OCI-LY1 (cell line): Measurements from ENCODE around the gene OVOL3.
"Not testable (repeated sequence)": the region's sequence is repeated elsewhere in the genome, so short reads cannot be mapped to it uniquely, and the experiment has no call there.

ENCODE experiments used
- H2AFZ ChIP-seq: fragments of 200-600 bp; sonication (generic), shearing (Covaris generic); 2 replicates; pipeline ENCODE4 v1.6.0; 2014; ENCODE audit warnings: antibody characterized with exemption, mild to moderate bottlenecking, low read length
- H3F3A ChIP-seq: fragments of 200-600 bp; sonication (generic), shearing (Covaris generic); 2 replicates; pipeline ENCODE4 v1.6.0; 2014; ENCODE audit warnings: mild to moderate bottlenecking, antibody characterized with exemption, low read length, moderate library complexity; ENCODE audit not compliant: insufficient read depth
- H3K27ac ChIP-seq: fragments of 200-600 bp; sonication (generic); 2 replicates; pipeline ENCODE4 v1.5.1; 2014; ENCODE audit warnings: low read length, mixed run types, mild to moderate bottlenecking, low read depth; ENCODE audit not compliant: poor library complexity, severe bottlenecking
- H3K27me3 ChIP-seq: fragments of 200-600 bp; sonication (generic); 2 replicates; pipeline ENCODE4 v1.6.0; 2014; ENCODE audit warnings: antibody characterized with exemption, mild to moderate bottlenecking, low read length, moderate library complexity; ENCODE audit not compliant: insufficient read depth
- H3K36me3 ChIP-seq: fragments of 200-600 bp; sonication (generic); 2 replicates; pipeline ENCODE4 v1.6.1; 2014; ENCODE audit warnings: mild to moderate bottlenecking, antibody characterized with exemption, low read length, moderate library complexity, mixed read lengths; ENCODE audit not compliant: insufficient read depth
- H3K4me1 ChIP-seq: fragments of 200-600 bp; sonication (generic); 2 replicates; pipeline ENCODE4 v1.5.1; 2014; ENCODE audit warnings: mild to moderate bottlenecking, low read length, moderate library complexity; ENCODE audit not compliant: insufficient read depth, severe bottlenecking
- H3K4me2 ChIP-seq: fragments of 200-600 bp; sonication (generic), shearing (Covaris generic); 2 replicates; pipeline ENCODE4 v1.6.1; 2014; ENCODE audit warnings: low read length
- H3K4me3 ChIP-seq: fragments of 200-600 bp; sonication (generic); 2 replicates; pipeline ENCODE4 v1.5.1; 2014; ENCODE audit warnings: low read length, low read depth, mild to moderate bottlenecking, mixed read lengths; ENCODE audit not compliant: poor library complexity, severe bottlenecking
- H3K79me2 ChIP-seq: fragments of 200-600 bp; shearing (Covaris generic); 2 replicates; pipeline ENCODE4 v1.6.1; 2016; ENCODE audit warnings: mixed run types, low read length, mixed read lengths; ENCODE audit not compliant: insufficient read depth
- H3K9ac ChIP-seq: fragments of 200-600 bp; sonication (generic), shearing (Covaris generic); 2 replicates; pipeline ENCODE4 v1.6.1; 2014; ENCODE audit warnings: mild to moderate bottlenecking, low read length, mixed read lengths
- H3K9me2 ChIP-seq: fragments of 200-600 bp; sonication (generic), shearing (Covaris generic); 2 replicates; pipeline ENCODE4 v1.6.1; 2014; ENCODE audit warnings: low read depth, mild to moderate bottlenecking, low read length, mixed read lengths
- H3K9me3 ChIP-seq: fragments of 200-600 bp; shearing (Covaris generic); 2 replicates; pipeline ENCODE4 v1.6.1; 2014; ENCODE audit warnings: low read length, mixed read lengths
- H4K20me1 ChIP-seq: fragments of 200-600 bp; sonication (generic), shearing (Covaris generic); 2 replicates; pipeline ENCODE4 v1.6.0; 2016; ENCODE audit warnings: mild to moderate bottlenecking, low read length; ENCODE audit not compliant: insufficient read depth
- EZH2 ChIP-seq: fragments of 200-600 bp; sonication (generic), shearing (Covaris generic); IDR thresholded peaks from 2 replicates; pipeline ENCODE4 v1.8.0; 2017; ENCODE audit warnings: borderline replicate concordance, mixed run types, mild to moderate bottlenecking, antibody characterized with exemption, low read length, moderate library complexity, mixed read lengths
- TF ChIP-seq, protein P1 (sequence below): fragments of 200-600 bp; sonication (generic), shearing (Covaris generic); IDR thresholded peaks from 2 replicates; pipeline ENCODE4 v1.5.1; 2017; ENCODE audit warnings: mild to moderate bottlenecking, antibody characterized with exemption, low read length, moderate library complexity, mixed read lengths

OVOL3 gene

DNA sequence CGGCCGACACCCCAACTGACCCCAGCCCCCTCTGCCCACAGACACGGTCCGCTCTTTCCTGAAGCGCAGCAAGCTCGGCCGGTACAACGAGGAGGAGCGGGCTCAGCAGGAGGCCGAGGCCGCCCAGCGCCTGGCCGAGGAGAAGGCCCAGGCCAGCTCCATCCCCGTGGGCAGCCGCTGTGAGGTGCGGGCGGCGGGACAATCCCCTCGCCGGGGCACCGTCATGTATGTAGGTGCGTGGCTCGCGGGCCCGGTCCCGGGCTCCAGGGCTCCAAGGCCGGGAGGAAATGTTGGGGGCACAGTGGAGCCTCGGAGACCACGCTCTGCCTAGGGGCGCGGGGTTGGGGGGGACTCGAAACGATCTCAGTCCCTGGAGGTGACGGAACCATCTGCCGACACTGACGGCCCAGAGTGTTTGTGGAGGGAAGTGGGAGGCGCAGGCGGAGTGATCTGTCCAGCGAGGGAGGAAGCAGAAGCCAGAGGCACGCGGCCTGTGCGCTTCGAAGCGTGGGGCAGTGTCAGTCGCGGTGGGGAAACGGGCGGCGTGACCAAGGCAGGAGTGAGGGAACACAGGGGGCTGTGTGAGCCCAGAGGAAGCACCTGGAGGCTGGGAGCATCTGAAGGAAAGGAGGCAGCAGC is 10.7 kb downstream of the OVOL3 start:
- no peak overlapping the region for H2AFZ ChIP-seq
- H3K9me2 ChIP-seq, result no peaks in the 10 kb centered on the region
- H3F3A ChIP-seq, result no peaks in the 10 kb centered on the region
- no peak overlapping the region for H3K9ac ChIP-seq
- no peaks in the 10 kb centered on the region for H3K9me3 ChIP-seq
- H4K20me1 ChIP-seq, result no peaks in the 10 kb centered on the region
- H3K36me3 ChIP-seq, result peaks cover 46% of the 10 kb centered on the region
- no peaks in the 10 kb centered on the region for H3K79me2 ChIP-seq
- TF ChIP-seq EZH2, result no peak
- TF ChIP-seq, protein P1, sequence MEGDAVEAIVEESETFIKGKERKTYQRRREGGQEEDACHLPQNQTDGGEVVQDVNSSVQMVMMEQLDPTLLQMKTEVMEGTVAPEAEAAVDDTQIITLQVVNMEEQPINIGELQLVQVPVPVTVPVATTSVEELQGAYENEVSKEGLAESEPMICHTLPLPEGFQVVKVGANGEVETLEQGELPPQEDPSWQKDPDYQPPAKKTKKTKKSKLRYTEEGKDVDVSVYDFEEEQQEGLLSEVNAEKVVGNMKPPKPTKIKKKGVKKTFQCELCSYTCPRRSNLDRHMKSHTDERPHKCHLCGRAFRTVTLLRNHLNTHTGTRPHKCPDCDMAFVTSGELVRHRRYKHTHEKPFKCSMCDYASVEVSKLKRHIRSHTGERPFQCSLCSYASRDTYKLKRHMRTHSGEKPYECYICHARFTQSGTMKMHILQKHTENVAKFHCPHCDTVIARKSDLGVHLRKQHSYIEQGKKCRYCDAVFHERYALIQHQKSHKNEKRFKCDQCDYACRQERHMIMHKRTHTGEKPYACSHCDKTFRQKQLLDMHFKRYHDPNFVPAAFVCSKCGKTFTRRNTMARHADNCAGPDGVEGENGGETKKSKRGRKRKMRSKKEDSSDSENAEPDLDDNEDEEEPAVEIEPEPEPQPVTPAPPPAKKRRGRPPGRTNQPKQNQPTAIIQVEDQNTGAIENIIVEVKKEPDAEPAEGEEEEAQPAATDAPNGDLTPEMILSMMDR, result no peak
- no peak overlapping the region for H3K4me2 ChIP-seq
- no peaks in the 10 kb centered on the region for H3K27me3 ChIP-seq
- H3K4me3 ChIP-seq, result no peak overlapping the region
- no peak overlapping the region for H3K27ac ChIP-seq
- peaks cover 4% of the 10 kb centered on the region for H3K4me1 ChIP-seq

DNA sequence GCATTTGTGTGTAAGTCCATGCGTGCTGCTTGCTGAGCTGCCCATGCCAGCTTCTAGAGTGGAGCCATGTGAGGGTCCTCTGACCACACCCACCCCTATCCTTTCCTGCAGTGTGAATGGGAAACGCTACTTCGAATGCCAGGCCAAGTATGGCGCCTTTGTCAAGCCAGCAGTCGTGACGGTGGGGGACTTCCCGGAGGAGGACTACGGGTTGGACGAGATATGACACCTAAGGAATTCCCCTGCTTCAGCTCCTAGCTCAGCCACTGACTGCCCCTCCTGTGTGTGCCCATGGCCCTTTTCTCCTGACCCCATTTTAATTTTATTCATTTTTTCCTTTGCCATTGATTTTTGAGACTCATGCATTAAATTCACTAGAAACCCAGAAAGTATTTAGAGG is 14.6 kb downstream of the OVOL3 start:
- H3K9me2 ChIP-seq, result no peaks in the 10 kb centered on the region
- H3K36me3 ChIP-seq, result peaks cover 26% of the 10 kb centered on the region
- H3K27me3 ChIP-seq, result no peaks in the 10 kb centered on the region
- no peak overlapping the region for H3K27ac ChIP-seq
- no peak overlapping the region for H3K4me2 ChIP-seq
- H3K4me1 ChIP-seq, result peaks cover 14% of the 10 kb centered on the region
- H3K9me3 ChIP-seq, result no peaks in the 10 kb centered on the region
- no peak overlapping the region for H3K4me3 ChIP-seq
- no peaks in the 10 kb centered on the region for H3F3A ChIP-seq
- TF ChIP-seq EZH2, result no peak
- TF ChIP-seq, protein P1, result no peak
- H3K79me2 ChIP-seq, result no peaks in the 10 kb centered on the region
- no peak overlapping the region for H3K9ac ChIP-seq
- no peak overlapping the region for H2AFZ ChIP-seq
- no peaks in the 10 kb centered on the region for H4K20me1 ChIP-seq

GRCh38 chr19:36128392-36128736 is 17.4 kb downstream of the OVOL3 start:
- H4K20me1 ChIP-seq, result no peaks in the 10 kb centered on the region
- no peaks in the 10 kb centered on the region for H3K27me3 ChIP-seq
- H3K9me2 ChIP-seq, result no peaks in the 10 kb centered on the region
- no peaks in the 10 kb centered on the region for H3F3A ChIP-seq
- peaks cover 17% of the 10 kb centered on the region for H3K36me3 ChIP-seq
- peak overlapping the region; percentile 67 for H3K9ac ChIP-seq
- H3K4me3 ChIP-seq, result peak overlapping the region; percentile 63
- H2AFZ ChIP-seq, result peak overlapping the region; percentile 57
- H3K79me2 ChIP-seq, result no peaks in the 10 kb centered on the region
- H3K4me2 ChIP-seq, result peak overlapping the region; percentile 68
- TF ChIP-seq EZH2, result no peak
- TF ChIP-seq, protein P1, result no peak
- H3K4me1 ChIP-seq, result peaks cover 21% of the 10 kb centered on the region
- H3K27ac ChIP-seq, result peak overlapping the region; percentile 81
- H3K9me3 ChIP-seq, result no peaks in the 10 kb centered on the region

GRCh38 chr19:36131221-36131620 is 20.3 kb downstream of the OVOL3 start:
- H3K27ac ChIP-seq, H3K9ac ChIP-seq, H3K9me3 ChIP-seq, H3F3A ChIP-seq, H3K79me2 ChIP-seq, H3K27me3 ChIP-seq, H3K4me3 ChIP-seq, H2AFZ ChIP-seq, H3K36me3 ChIP-seq, H3K9me2 ChIP-seq, H3K4me2 ChIP-seq, H4K20me1 ChIP-seq: not testable (repeated sequence)
- H3K4me1 ChIP-seq, result peaks cover 22% of the 10 kb centered on the region

- H3F3A ChIP-seq, H3K27ac ChIP-seq, H3K4me3 ChIP-seq, H4K20me1 ChIP-seq, H3K27me3 ChIP-seq, H3K9me2 ChIP-seq, H2AFZ ChIP-seq, H3K9me3 ChIP-seq, H3K4me2 ChIP-seq, H3K9ac ChIP-seq, H3K36me3 ChIP-seq, H3K79me2 ChIP-seq: not testable (repeated sequence)
- H3K4me1 ChIP-seq, result peaks cover 24% of the 10 kb centered on the region
Observed at GRCh38 chr19:36134867-36135266, 23.9 kb downstream of the OVOL3 start.
